ENCODE data around the gene POTEF.
"Not testable (repeated sequence)": the region's sequence is repeated elsewhere in the genome, so short reads cannot be mapped to it uniquely, and the experiment has no call there.

The POTEF gene

DNA sequence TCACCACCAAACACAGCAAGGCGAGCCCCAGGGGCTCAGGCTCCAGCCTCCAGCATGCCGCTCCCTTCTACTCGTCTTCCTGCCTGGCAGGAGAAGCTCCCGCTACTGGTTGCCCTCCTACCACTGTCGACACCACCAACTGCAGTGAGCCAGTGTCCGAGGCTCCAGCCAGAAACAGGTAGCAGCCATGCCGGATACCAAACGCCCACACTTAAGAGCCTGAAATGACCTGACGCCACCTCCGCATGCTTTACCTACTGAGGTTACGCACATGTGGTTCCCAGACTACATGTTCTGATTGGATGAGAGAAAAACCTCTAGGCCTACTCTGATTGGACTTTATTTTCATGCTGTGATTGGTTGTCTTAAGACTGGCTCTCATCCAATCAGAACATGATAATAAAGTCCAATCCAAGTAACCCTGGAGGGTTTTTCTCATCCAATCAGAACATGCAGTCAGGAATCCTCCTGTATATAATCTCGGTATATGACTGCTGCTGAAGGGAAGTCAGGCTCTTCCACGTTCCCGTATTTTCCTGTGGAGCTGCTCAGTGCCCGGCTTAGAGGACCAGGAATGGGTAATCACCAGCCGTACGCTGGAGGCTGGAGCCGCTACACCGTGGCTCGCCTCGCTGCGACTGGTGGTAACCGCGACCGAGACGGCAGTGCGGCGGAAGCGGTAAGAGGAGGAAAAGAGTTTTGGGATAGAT is at the start of gene POTEF:
POTEF (minus strand) TSS at position 103 of the 710 bp plus-strand sequence. CDS start 8,707 bp downstream, outside the sequence.
- not testable (repeated sequence) for DNase-seq

DNA sequence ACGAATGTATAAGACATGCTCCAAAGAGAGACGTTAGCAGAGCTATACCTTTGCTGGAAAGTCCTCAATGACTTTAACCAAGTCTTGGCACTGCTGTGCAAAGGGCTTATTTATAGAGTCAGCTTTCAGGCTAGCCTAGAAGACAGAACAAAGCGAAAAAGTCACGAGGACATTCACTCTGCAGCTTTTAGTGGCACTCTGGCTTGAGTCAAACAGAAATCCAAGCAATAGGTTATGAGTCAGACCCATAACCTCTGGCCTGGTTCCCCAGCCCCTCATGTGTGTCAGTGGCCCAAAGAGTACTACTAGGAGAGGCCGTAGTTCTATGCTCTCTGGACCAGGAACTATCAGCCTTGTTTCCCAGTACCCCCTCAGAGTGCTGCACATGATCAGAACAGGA is 45.8 kb upstream of the POTEF start:
- DNase-seq: not testable (repeated sequence)

DNA sequence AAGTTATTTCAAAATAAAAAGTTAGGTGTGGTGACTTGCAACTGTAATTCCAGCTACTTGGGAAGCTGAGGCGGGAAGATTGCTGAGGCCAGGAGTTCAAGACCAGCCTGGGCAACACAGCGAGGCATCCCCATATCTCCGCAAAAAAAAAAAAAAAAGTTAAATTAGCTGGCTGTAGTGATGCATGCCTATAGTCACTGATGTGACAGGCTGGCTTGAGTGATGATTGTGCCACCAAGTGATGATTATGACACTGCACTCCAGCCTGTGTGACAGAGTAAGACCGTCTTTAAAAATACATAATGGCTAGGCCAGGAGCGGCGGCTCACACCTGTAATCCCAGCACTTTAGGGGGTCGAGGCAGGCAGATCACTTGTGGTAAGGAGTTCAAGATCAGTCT is 40.9 kb upstream of the POTEF start:
- no peak for DNase-seq

DNA sequence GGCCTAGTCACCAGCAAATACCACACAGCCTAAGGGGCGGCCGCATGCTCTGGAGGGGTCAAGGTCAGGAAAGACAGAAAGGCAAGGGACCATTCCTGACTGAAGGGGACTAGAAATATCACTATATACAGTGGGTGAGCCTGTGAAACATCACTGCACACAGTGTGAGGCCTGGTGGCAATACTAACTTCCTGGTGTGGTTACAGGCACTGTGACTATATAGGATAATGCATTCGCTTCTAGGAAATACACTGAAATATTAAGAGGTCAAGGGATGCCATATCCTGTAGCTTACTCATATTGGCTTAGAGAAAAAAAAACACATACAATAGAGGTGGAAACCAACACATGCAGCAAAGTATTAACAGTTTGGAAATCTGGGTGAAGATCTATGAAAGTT is 40.1 kb upstream of the POTEF start:
- DNase-seq: not testable (repeated sequence)

DNA sequence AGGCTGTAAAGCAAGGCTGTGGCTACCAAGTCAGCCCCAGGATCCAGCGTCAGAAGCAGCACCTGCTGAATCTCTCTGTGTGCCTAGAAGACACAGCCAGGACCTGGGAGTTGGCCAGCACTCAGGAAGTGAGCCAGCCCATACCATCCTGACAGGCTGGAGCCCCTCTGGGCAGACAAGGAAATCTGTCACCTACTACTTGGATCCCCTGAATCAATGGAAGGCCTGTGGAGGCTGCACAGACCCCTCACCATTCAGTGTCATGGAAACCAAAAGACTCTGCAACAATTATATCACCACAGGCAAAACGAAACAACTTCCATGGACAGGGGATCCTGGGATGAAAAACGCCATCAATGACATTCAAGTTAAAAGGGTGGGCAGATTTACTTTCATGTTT is 37.6 kb upstream of the POTEF start:
- DNase-seq: not testable (repeated sequence)

DNA sequence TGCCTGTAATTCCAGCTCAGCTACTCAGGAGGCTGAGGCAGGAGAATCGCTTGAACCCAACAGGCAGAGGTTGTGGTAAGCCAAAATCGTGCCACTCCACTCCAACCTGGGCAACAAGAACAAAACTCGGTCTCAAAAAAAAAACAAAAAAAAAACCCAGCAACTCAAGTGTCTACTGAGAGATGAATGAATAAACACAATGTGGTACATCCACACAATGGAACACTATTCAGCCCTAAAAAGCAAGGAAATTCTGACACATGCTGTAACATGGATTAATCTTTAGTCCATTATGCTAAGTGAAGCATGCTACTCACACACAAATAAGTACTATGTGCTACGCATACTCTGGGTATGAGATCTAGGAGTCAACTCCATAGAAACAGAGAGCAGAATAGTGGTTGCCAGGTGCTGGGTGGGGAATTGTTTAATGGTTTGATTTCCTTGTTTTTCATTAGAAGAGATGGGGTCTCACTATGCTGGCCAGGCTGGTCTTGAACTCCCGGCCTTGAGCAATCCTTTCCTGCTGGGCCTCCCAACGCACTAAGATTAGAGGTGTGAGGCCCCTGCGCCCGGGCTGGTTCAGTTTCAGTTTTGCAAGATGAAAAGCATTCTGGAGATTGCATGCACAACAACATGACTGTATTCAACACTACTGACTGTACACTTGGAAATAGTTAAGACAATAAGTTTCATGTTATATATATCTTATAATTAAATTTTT is 36.4 kb upstream of the POTEF start:
- no peak for DNase-seq

DNA sequence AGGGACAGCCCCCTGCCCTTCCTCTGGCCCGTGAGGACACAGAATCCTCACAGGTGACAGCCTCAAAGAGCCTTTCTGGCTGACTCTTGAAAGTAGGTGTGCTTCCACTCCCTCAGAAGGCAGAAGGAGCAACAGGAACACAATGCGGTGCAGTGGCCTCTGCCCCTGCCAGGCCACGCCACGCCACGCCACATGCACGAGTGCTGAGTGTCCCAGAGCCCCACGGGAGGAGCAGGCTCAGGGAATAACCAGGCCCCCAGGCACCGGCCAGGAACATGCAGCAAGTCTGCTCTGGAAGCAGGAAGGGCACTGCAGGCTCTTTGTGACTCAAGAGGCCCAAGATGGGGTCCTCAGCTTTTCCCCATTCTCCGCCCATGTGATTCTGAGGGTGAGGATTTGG is 33.9 kb upstream of the POTEF start:
- no peak for DNase-seq

DNA sequence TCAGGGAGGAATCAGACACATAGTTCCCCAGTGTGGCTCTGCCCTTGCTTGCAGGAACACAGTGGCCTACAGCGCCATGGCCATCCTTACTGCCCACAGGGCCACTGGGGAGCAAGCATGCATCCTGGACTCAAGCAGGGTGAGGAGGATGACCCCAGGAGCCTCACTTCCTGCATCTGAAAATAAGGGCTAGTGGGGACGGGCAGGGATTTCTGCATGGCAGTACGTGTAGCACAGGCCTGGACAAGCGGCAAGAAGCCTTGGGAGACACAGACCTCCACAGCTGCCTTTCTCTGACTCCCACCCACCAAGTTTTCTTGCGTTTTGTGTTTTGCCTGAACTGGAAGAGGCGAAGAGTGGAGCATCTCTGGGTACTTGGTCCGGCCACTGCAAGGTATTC is 33.5 kb upstream of the POTEF start:
- DNase-seq: not testable (repeated sequence)

DNA sequence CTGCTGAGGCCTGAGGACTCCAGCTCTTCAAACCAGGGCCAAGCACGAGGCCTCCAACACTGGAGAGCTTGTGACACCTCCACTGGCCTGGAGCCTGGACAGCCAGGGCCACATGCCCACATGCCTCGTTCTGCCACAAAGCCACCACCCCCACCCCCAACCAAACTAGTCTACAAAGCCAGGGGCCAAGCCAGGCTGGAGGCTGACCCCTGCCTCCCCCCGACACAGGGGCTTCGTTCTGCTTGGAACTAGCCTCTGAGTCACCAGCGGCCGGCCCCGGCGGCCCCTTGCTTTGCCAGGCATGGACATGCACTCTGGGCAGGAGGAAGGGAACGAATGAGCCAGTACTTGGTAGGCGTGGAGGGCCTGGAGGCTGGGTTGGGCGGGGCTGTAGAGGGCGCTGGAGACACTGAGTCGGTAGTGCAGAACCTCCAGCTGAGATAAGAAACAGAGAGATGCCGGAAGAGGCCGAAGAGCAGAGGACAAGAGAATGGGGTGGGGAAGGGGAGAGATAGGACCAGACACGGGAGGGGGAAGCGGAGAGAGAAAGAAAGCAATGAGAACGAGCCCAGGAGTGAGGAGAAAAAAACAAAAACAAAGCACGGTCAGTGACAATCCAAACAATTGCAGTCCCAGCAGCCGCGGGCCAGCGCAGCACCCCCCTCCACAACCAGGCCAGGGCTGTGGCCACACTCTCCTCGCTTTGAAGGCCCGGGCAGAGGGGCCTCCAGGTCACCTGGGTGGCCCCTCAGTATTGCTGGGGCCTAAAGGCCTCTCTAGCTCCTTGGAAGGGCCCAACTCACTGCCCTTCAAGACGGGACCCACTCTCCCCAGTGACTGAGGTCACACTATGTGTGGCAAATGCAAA is 32.0 kb upstream of the POTEF start:
- DNase-seq: not testable (repeated sequence)

DNA sequence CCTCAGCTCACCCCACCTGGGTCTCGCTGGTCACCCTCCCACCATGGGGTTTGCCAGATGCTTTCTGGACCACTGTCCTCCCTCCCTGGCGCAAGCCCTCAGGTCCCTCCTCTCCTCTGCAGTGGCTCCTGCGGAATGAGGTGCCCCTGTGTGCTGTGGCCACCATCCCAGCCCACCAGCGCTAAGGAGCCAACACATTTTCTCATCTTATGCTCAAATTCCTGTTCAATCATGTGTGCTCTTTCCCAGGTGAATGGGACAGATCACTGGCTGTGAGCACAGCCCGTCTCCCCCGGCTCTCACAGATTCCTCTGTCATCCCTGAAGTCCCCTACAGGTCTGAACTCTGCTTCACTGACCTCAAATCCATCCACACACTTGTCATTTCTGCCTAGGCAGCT is 31.1 kb upstream of the POTEF start:
- no peak for DNase-seq

DNA sequence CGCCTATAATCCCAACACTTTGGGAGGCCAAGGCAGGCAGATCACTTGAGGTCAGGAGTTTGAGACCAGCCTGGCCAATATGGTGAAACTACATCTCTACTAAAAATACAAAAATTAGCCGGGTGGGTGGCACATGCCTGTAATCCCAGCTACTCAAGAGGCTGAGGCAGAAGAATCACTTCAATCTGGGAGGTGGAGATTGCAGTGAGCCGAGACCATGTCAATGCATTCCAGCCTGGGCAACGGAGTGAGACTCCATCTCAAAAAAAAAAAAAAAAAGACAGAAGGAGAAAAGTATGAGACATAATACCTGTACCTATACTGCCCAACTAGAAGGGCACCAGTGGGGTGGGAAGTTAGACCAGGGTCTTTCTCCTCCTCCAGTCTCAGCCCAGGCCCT is 30.4 kb upstream of the POTEF start:
- DNase-seq: not testable (repeated sequence)

DNA sequence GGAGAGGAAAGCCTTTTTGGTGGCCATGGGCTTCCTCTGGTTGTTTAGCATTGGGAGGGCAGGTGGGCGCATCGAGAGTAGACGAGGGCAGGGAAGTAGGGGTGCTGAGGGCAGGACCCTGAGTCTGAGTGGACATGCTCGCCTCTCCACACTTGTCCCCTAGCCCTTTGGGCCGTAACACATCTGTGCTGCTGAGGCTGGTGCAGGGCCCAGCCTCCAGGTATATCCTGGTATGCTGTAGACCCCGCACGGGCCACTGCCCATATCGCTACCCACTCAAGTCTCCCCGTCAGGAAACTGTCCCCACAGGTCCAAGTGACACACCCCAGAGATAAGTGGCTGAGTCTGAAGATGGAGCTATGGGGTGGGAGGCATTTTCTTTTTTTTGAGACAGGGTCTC is 29.6 kb upstream of the POTEF start:
- DNase-seq: no peak

DNA sequence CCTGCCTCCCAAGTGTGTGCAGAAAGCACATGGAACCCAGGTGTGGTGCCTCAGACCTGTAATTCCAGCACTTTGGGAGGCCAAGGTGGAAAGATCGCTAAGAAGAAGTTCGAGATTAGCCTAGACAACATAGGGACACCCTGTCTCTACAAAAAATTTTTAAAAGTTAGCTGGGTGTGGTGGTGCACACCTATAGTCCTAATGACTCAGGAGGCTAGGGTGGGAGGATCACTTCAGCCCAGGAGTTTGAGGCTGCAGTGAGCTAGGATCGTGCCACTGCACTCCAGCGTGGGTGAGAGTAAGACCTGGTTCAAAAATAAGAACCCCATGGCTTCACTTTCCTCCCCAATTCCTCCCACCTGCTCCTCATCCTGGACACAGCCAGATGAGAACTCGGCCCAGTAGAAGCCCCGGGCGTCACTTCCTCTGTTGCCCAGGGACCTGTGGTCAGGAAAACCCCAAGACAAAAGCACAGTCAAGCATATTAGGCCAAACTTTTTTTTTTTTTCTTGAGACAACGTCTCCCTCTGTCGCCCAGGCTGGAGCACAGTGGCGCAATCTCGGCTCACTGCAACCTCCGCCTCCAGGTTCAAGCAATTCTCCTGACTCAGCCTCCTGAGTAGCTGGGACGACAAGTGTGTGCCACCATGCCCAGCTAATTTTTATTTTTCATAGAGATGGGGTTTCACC is 28.9 kb upstream of the POTEF start:
- DNase-seq: peak; percentile 13

DNA sequence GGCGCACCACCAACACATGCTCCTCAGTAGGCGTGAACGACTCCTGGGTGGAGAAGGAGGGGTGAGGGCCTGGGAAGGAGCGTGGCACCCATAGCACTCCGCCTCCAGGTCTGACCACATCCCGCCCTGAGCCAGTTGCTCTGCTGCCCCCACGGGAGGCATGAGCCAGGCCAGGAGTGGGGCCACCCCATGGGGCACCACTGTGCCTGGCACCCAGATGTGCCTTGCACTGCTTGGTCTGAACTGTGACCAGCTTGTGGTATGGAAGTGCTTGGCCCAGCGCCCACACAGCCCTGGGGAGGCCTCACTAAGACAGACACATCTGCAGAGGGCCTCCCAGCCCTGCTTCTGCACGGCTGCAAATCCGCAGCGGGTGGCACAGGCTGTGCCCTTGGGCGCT is 28.3 kb upstream of the POTEF start:
- not testable (repeated sequence) for DNase-seq

DNA sequence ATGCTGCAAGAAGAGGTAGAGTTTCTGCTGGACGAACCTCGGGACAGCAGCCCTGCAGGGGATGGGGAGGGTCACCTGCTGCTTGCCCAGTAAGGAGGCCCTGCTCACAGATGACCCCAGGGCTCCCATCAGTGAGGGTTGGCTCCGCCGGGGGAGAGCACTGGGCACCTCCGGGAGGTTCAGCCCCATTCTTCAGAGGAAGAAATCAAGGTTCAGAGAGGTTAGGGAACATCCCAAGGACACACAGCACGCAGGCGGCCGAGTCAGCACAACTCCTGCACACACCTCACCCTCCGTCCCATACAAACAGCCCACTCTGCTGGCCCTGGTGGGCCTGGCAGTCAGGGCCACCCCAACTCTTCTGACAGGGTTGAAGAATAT is 27.6 kb upstream of the POTEF start:
- no peak for DNase-seq

DNA sequence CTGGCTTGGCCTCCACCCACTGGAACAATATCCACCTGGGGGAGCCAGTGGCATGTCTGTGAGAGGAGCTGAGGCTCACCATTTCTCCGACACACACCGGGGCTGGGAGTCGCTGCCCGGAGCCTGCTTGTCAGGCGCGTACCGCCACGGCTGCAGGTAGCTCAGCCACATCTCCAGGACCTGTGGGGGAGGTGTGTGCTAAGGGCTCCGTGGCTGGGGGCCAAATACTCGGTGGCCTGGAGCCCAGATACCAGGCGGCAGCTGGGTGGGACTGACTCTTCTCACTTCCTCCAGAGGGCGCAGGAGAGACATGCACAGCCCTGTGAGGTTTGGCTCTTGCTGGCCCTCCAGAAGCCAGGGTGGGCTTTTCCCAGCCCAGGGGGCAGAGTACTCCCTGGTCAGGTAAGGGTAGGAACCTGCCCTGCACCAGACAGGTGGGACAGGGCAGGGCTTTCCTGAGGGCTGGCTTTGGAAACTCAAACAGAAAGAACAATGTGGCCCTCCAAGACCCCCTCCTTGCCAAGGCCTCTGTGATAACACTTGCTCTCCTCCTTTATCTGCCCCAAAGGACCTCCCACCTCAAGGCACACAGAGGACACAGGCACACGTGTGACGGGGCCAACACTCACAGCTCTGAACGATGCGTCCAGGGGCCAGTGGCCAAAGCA is 27.1 kb upstream of the POTEF start:
- peak; percentile 8 for DNase-seq

DNA sequence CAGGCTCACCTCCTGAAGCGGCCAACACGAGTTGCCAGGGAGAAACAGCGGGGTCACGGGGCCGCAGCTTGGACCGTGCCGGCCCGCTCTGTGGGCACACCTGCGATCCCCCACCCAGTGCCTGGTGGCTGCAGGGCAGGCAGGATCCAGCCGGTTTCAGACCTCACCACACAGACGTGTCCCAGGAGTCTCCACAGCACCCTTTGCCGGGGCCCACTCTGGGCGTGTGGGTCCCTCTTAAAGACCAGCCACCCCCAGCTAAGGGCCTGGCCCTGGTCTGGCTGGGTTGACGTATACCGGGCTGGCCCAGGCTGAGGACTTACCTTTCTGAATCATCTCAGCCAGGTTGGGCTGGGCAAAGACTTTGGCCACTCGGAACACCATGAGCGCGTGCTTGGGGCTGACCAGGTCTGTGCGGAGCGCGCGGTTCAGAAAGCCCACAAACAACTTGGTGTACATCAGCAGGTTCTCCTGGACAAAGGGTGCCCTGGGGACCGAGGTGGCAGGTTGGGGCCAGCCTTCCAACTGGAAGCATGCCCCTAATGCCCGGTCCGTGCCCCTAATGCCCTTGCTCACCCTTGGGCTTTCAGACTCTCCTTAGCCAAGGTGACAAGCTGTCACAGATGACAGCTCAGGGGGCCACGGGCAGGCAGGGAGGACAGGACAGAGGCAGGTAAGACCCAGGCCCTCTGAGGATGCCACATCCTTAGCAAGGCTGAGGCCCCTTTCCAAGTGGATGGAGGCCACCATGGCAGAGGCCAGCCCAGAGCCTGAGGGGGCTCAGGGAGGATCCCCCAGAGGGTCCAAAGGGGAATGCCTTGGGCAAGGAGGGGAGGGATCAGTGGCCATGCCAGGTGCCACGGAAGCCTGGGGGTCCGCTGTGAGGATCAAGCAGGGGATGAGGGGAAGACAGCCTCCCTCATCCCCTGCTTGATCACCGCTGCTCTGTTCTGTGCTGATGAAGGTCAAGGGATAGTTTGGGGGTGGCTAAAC is 26.0 kb upstream of the POTEF start:
- no peak for DNase-seq

DNA sequence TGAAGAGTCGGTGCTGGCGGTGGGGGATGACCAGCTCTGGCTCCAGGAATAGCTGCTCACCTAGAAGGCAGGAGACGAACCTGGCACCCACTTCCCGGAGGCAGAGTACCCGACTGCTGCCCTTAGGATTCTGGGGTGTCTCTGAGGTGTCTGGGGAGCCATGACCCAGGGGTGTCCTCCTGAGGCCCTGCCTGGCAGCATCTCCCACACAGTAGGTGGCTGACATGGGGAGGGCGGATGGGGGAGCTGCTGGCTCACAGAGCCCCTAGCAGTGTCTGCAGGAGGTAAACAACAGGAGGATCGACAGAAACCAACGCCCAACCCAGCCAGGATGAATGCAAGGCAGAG is 25.4 kb upstream of the POTEF start:
- not testable (repeated sequence) for DNase-seq

DNA sequence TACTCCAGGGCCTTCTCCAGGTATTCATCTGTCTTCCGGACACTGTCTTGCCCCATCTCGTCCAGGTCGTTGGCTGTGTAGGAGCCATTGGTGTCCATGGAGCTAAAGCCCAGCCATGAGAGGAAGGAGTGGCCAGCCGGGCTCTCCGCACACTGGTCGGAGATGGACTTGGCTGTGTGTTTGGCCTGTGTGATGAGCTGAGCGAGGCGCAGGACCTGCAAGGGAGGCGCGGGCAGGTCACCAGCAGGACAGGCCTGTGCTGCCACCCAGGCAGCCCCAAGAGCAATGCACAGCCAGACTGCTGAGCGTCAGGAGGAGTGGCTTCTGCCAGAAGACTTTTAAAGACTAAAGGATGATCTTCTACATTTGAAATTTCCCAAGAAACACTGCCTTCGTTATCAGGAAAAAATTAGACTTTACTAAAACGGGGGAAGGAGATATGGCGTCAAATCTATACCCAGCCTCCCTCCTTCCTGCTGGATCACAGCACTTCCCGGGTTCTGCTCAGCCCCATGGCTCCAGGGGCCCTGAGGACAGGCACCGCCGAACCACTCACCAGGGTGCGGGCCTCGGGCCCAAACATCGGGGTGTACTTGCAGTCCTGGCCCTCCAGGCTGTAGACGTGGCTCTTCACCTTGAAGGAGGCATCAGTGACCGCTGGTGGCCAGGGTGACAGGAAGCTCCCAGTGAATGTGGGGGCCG is 24.9 kb upstream of the POTEF start:
- DNase-seq: not testable (repeated sequence)

DNA sequence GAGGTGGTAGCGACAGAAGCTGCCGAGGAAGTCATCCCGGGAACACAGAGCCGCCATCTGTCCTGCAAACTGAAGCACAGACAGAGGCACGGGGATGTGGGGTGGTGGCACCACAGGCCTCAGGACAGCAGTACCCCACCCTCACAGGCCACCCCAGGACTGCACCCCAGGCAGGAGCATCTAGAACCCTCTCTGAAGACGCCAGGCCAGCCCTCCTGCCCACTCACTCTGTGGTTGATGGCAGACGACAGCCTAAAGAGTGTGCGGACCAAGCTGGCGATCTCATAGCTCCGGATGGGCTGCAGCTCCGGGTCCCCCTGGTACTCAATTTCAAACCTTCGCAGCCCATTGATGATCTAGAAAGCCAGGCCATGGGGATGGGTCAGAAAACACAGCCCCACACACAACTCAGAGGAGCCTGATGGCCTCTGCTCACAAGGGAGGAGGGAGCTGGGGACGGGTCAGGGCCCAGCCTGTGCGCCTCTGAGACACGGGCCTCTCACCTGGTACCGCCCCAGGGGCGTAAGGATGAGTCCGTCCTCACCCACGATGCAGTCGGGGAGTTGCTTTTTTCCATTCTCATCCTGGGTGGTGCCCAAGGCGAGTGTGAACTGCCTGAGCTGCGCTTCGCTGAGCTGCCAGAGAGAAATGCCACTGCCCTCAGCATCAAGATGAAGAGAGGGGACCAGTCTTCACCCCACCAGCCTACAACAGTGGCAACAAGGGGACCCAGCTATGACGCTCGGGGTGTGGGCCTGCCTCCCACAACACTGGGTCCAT is 24.0 kb upstream of the POTEF start:
- no peak for DNase-seq

All from CD4-positive, alpha-beta T cell treated with Interleukin-17A for 1 hour (primary cell).